Jurkat, Clone E6-1 (cell line): ENCODE results near the gene USP13.
"Not testable (repeated sequence)": the region's sequence is repeated elsewhere in the genome, so short reads cannot be mapped to it uniquely, and the experiment has no call there.

Experiments used
- DNase-seq: peaks from one replicate; pipeline ENCODE4 v3.0.0-alpha.2; 2011; ENCODE audit warnings: low read depth, low spot score
- H3K4me3 ChIP-seq: 2 replicates; pipeline ENCODE4 v1.5.1; 2011; ENCODE audit warnings: mild to moderate bottlenecking, low read length, control low read depth, moderate library complexity

The USP13 gene

DNA sequence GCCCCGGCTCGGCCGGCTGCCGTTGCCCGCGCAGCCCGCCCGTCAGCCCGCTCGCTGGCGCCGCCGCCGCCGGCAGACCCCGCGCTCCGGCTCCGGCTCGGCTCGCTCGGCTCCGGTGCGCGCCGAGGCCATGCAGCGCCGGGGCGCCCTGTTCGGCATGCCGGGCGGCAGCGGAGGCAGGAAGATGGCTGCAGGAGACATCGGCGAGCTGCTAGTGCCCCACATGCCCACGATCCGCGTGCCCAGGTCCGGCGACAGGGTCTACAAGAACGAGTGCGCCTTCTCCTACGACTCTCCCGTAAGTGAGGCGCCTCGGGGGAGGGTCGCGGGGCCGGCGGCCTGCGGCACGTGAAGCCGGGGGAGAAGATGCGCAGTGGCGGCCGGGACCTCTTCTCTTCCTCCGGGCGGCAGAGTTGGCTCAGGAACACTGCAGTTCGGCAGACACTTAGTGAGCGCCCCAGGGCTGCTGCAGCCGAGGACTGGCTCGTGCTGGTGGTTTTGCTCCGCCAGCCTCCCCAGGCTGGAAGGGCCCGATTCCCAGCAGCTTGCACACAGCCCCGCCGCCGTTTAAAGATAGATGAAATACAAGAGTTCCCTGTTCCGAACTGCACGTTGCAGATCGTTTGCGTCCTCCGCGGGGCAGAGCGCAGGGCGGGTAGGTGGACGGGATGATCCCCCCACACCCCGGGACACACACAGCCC lies 407 bp downstream of the USP13 start:
- DNase-seq = peak; percentile 45
- H3K4me3 ChIP-seq = peak overlapping the region; percentile 79

DNA sequence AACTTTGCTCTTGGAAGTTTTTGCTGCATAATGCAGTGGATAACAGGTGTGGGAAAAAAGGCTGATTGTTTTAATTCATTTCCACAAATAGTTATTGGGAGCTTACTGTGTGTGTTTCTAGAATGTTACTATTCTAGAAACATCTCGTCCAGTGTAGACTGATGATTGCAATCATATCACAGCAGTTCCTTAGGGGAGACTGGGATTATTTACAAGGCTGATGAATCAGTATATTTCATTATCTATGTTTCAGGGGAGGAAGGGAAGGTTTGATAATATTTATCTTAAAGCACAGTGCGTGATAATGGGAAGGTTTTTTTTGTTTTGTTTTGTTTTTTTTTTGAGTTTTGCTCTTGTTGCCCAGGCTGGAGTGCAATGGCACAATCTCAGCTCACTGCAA lies 2.4 kb downstream of the USP13 start:
- H3K4me3 ChIP-seq = no peak overlapping the region
- no peak for DNase-seq

DNA sequence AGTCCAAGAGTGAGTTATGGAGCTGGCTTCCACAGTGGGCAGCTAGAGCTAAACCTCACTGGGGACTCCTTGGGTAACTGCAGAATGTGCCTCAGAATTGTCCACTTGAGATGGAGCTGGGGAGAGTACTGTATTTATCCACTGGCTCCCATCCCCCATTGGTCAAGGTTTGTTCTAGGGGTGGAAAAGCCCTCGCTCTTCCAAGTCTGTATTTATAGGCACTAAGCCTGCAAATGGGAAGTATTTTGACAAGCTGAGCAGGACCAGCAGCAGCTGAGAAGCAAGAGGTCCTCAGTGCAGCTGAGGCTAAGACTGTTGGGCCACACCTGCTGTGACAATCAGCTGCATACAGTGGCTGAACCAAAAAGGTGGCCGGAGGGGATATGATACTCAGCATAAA lies 5.8 kb downstream of the USP13 start:
- H3K4me3 ChIP-seq = no peak overlapping the region
- no peak for DNase-seq

DNA sequence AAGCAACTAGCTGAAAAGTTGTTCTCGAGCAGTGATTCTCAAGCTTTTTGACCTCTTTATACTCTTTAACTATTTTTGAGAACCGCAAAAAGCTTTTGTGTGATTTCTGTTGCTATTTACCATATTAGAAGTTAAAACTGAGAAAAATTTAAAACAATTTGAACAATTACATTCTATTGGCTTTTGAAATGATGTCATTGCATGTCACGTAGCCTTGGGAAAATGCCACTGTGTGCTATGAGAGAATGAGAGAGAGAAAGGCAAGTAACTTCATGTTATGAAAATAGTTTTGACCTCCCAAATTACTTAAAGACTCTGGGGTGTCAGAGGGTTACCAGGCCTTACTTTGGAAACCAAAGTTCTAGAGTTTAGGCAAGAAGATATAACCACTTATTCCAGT lies 8.0 kb downstream of the USP13 start:
- no peak for DNase-seq
- no peak overlapping the region for H3K4me3 ChIP-seq

DNA sequence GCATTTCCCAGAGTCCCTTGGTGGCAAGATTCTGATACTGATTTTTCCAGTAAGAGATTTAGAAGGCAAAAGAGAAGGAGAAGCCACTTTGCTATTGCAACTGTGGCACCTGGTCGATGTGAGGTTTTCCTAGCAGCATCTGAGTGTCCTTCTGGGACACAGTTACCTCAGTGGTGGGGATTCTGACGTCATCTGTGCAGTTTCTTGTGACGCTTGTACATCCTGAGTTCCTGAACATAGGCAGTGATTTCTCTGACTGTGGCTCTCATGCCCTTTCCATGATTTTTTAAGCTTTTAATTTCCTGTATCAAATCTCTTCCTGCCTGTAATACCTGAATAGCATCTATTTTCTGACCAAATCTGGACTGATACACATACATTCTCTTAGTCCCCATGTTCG lies 8.9 kb downstream of the USP13 start:
- DNase-seq = no peak
- H3K4me3 ChIP-seq = no peak overlapping the region

DNA sequence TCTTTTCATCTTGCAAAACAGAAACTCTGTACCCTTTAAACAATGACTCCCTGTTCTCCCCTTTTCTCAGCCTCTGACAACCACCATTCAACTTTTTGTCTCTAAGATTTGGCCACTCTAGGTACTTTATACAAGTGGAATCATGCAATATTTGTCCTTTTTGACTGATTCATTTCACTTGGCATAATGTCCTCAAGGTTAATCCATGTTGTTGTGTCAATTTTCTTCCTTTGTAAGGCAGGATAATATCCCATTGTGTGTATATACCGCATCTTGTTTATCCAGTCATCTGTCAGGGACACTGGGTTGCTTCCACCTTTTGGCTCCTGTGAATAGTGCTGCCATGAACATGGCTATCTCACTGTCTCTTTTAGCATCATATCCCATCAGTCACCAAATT lies 10.3 kb downstream of the USP13 start:
- DNase-seq = no peak
- H3K4me3 ChIP-seq = no peak overlapping the region

DNA sequence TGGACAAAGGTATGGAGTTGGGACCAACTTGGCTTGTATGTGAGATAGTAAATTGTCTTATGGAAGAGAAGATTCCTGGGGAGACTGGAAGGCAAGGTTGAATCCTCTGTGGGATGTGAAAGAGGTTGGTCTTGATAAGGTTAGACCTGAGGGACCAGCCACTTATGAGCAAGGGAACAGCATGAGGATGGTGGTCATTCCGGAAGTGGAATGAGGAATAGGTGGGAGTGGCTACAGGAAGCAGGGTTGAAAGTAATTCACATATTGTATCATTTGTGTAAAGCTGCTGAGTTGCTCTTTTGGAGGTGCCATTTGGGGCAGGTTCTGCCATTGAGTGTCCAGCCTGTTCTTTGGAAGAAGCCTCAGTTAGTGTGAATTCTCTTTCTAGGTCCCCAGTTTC lies 13.2 kb downstream of the USP13 start:
- H3K4me3 ChIP-seq = no peak overlapping the region
- no peak for DNase-seq

DNA sequence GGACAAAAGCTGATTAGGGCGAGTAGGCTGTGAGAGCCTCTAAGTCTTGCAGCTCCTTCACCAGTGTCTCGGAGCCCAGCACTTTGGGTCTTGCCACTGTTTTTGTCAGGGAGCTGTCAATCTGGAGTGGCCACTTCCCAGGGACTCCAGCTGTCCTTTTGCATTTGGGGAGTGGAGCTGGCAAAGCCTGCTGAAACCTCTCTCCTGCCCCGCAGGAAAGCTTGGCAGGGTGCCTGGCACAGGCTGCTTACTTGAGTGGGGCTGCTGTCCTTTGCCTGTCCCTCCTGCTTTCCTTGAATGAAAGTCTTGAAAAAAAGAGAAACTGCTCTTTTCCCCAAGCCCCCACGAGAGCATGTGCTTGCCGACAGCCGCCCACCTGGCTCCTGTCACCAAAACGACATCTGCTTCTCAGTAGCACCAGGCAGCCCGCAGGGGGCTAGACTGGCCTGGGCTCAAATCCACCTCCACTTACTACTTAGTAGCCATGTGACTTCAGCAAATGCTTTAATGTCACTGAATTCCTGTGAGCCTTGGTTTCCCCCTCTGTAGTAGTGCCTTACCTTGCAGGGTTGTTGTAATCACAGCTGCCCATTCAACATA lies 13.7 kb downstream of the USP13 start:
- H3K4me3 ChIP-seq = no peak overlapping the region
- no peak for DNase-seq

DNA sequence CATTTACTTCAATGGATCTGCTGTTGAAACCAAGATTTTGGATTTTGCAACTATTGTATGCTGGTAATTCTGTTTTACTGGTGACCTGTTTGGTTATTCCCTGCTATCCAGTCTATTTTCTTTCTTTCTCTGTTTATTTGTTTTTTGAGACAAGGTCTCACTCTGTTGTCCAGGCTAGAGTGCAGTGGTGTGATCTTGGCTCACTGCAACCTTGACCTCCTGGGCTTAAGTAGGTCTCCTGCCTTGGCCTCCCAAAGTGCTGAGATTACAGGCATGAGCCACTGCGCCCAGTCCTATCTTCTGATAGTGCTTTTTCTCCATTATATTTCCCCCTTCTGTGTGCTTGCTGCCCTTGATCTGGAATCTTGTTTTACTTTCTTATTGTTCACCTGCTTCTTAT lies 15.6 kb downstream of the USP13 start:
- no peak overlapping the region for H3K4me3 ChIP-seq
- DNase-seq = no peak

DNA sequence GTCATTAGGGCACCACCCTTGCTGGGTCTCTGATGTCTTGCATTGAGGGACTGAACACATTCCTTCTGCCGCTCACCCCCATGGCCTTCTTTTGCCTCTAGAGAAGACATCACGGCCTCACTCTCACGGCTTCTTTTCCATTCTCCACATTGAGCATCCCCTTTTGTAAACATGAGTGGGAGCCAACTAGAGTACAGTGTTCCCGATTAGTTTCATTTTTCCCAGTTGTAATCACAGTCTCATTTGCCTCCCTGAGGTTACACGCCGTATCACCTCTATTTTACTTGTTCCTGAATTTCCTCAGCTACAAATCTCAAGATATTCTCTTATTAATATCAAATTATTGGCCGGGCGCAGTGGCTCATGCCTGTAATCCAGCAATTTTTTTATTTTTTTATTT lies 17.5 kb downstream of the USP13 start:
- no peak overlapping the region for H3K4me3 ChIP-seq
- DNase-seq = no peak

DNA sequence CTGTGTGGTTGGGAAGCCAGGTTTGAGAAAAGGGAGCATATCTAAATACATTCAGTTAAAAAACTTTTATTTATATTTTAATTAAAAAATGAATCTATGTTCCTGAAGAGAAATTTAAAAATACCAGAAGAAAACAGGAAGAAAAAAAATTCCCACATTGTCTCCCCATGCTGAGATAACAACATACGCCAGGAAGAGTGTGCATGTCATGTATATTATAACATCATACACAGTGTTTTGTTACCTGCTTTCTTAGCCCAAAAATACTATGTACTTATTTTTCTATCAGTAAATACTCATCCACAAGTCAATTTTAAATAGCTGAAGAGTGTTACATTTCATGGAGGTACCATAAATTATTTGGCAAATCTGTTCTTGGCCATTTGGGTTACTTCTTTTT lies 18.5 kb downstream of the USP13 start:
- no peak overlapping the region for H3K4me3 ChIP-seq
- DNase-seq = no peak

DNA sequence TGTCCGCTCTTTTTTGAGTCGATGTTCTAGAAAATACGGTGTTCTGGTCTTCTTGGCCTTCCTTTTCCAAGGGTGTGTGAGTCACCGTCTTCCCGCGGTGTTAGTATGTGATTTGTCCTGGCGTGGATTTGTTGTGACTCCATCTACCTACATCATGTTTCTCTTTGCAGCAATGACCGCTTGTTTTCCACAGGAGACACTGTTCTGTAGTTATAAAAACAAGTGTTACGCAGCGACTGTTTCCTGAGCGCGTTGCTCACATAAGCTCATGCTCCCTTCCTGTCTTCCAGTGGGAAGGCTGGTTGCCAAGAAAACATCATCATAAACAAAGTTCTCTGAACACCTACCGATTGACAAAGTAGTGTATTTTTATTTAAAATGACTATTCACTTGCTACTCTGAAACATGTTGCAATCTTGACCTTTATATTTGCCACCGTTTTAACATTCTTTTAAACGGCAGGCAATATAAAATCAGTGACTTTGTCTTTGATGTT lies 19.0 kb downstream of the USP13 start:
- DNase-seq = no peak
- H3K4me3 ChIP-seq = no peak overlapping the region

DNA sequence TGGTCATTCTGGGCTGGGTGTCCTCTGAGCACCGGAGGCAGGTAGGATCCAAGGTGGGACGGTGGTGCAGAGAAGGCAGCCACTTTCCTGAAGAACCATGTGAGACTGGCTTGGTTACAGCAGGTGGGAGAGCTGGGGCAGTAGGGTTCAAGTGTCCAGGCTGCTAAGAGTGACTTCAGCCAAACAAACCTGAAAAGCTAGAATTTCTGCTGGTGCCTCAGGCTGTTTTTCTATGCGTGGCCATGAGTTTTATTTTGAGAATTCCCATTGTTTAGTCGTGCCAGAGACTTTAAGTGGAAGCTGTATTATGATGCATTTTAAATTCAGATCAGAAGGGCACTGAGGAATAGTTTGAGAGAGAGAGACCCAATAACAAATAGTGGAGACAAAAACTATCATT lies 20.1 kb downstream of the USP13 start:
- no peak for DNase-seq
- H3K4me3 ChIP-seq = no peak overlapping the region

DNA sequence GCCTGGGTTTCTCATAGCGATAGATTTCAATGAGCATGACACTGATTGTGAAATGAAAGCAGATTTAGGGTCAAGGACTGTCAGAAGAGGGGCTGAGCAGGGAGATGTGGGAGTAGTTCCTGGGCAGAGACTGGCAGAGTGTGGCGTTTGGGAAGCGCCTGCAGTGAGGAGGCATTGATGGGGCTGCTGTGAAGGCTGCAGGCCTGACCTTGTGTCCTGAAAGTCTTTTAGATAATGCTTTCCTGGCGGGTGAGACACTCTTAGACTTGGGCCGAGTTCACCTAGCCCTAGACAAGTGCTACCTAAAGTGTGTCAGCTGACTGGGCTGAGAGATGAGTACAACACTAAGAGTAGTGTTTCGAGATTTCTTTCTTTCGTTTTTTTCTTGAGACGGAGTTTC lies 20.7 kb downstream of the USP13 start:
- no peak overlapping the region for H3K4me3 ChIP-seq
- DNase-seq = no peak

DNA sequence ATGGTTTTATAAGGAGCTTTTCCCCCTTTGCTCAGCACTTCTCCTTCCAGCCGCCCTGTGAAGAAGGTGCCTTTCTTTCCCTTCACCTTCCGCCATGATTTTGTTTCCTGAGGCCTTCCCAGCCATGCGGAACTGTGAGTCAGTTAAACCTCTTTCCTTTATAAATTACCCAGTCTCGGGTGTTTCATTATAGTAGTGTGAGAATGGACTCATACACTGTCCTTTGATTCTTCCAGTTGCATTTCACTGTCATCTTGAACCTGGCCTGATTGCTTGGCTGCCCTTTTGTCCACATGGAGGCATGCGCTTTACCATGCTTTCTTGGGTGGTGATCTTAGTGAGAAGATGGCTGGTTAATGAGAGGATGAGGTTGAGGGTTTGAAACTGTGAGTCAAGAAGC lies 23.2 kb downstream of the USP13 start:
- no peak overlapping the region for H3K4me3 ChIP-seq
- no peak for DNase-seq

DNA sequence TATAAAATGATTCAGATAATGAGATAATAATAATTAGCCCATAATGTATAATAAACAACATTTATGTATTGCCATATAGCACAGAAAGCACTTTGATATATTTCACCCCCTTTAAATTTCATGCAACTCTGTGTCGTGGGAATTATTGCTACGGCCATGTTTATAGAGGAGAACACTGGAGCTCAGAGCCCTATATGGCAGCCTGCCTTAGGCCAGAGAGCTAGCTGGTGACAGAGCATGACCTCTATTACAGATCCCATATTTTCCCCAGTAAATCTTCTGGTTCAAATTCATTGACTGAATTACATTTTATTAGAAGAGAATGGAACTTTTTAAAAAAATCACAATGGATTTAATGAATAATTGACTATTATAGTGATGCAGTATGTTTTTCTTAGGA lies 25.0 kb downstream of the USP13 start:
- H3K4me3 ChIP-seq = no peak overlapping the region
- DNase-seq = no peak

DNA sequence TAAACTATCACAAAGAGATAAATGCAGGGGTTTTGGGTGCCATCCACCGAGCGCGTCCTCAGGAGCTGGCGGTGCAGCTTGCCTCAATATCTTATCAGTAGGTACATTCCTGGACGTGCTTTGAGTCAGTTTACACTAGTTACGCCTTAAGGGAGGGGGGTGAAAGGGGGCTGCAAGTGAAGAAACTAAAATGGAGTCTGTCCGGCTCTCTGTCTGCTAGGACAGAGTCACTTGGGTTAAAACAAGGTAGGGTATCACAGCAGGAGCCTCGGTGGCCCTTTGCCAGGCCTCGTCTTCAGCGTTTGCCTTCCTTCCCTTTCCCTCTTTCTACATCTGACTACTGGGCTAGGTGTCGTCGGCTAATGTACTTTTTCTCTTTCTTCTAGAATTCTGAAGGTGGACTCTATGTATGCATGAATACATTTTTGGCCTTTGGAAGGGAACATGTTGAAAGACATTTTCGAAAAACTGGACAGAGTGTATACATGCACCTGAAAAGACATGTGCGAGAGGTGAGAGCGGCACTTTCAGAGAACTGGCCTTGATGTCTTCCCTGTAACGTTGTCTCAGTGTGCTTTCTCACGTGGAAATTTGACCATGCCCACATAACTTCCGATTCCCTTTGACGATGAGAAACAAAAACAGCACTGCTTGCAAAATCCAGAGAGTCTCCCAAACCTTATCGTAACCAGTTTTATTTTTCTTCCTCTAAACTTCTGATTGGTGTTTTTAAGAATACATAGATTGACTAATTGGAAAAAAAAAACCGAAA lies 28.8 kb downstream of the USP13 start:
- no peak for DNase-seq
- no peak overlapping the region for H3K4me3 ChIP-seq

DNA sequence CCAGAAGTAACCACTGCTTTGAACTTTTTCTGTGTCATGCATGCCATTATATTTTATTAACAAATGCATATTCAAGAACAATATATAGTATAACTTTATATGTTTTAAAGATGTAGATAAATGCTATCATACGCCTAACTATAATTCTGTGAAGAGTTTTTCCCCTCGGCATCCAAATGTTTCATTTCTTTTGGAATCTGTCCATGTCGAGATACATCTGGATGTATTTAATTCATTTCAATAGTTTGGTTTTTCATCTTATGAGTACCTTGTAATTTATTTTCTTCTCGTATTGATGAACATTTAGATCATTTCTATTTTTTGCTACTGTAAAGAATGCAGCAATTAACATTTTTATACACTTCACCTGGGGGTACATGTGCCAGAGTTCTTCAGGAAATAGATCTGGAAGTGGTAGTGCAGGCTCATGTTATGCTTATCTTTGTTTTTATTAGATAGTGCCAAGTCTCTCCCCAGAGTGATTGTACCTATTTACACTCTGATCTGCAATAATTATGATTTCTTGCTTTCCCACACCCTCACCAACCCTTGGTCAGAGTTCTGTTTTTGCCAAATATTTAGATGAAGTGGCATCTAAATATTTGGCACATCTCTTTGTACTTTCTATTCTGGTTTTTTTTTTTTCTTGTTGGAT lies 29.7 kb downstream of the USP13 start:
- no peak for DNase-seq
- no peak overlapping the region for H3K4me3 ChIP-seq

DNA sequence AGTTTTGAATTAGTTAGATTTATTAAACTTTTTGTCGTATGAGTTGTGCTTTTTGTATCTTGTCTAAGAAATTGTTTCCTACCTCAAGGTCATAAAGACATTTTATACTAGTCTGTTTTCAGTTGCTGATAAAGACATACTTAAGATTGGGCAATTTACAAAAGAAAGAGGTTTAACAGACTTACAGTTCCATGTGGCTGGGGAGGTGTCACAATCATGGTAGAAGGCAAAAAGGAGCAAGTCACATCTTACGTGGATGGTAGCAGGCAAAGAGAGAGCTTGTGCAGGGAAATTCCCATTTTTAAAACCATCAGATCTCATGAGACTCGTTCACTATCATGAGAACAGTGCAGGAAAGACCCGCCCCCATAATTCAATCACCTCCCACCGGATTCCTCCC lies 30.4 kb downstream of the USP13 start:
- not testable (repeated sequence) for H3K4me3 ChIP-seq, DNase-seq

DNA sequence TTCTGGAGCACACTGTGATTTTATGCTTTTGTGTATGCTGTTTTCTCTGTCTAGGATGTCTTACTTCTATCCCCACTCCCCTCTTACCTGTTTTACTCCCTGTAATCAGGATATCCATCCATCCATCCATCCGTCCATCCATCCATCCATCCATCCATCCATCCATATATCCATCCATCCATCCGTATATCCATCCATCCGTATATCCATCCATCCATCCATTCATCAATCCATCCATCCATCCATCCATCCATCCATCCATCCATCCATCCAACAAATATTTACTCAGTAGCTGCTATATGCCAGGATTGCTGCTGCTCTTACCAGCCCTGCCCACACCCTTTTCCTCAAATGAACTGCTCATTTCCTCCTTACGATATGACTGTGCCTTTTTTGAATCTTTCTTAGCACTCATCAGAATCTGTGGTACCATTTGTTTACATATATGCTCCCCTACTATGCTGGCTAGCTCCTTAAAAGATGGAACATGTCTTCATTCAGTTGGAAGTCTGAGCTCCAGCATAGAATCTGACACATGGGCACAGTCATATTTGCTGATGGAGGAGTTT lies 35.2 kb downstream of the USP13 start:
- DNase-seq = no peak
- no peak overlapping the region for H3K4me3 ChIP-seq
